ENCODE data around the gene RPA3. TPM values are rescaled to one million over a fixed set of nuclear protein-coding genes. Genes with fewer than 3 reads are reported as not detected.

Gene RPA3
- total and polyA plus RNA-seq, 2 of the 13 experiments (the other 11 are each of a cell fraction or from before 2014, with no cell fraction given), result 38.3 to 154 TPM

DNA sequence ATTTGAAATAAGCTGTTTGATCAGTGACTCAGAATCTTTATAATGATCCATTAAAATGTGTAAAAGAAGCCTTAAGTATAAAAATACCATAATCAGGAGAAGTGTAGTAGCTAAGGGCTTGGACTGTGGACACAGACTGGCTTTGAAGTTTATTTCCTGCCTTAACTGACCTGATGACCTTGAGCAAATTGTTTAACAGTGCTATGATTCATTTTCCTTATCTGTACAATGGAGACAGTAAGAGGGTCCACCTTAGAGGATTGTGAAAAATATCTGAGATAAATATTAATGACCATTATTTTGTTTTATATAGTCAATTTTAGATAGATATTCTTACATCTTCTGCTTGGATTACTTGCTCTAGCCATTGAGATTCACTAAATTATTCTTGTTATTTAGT is 13.3 kb upstream of the RPA3 start (continued):
- TF ChIP-seq, protein P1, sequence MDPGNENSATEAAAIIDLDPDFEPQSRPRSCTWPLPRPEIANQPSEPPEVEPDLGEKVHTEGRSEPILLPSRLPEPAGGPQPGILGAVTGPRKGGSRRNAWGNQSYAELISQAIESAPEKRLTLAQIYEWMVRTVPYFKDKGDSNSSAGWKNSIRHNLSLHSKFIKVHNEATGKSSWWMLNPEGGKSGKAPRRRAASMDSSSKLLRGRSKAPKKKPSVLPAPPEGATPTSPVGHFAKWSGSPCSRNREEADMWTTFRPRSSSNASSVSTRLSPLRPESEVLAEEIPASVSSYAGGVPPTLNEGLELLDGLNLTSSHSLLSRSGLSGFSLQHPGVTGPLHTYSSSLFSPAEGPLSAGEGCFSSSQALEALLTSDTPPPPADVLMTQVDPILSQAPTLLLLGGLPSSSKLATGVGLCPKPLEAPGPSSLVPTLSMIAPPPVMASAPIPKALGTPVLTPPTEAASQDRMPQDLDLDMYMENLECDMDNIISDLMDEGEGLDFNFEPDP (CRISPR knock-in tag; conservative IDR thresholded peaks at IDR 0.05), result no peak
- TF ChIP-seq CREM (IDR thresholded peaks at IDR 0.05) (peak; percentile 56; the same call in 1 of the 2 replicates), CREM (CRISPR knock-in tag; IDR thresholded peaks at IDR 0.05) (no peak), JUN (CRISPR knock-in tag; IDR thresholded peaks at IDR 0.05) (no peak), GATA4 (IDR thresholded peaks at IDR 0.05; ENCODE audit: borderline replicate concordance, low read depth) (peak; percentile 25; the same call in 1 of the 2 replicates), ZBTB26 (CRISPR knock-in tag; IDR thresholded peaks at IDR 0.05; ENCODE audit: borderline replicate concordance) (no peak), ZBTB37 (CRISPR knock-in tag; IDR thresholded peaks at IDR 0.05) (no peak), AHDC1 (CRISPR knock-in tag; IDR thresholded peaks at IDR 0.05; ENCODE audit: borderline replicate concordance) (peak; percentile 97; the same call in 1 of the 2 replicates), ETV5 (CRISPR knock-in tag; IDR thresholded peaks at IDR 0.05; ENCODE audit: borderline replicate concordance) (peak; percentile 91), PHF20 (CRISPR knock-in tag; IDR thresholded peaks at IDR 0.05) (no peak), ZNF781 (CRISPR knock-in tag; IDR thresholded peaks at IDR 0.05; ENCODE audit: borderline replicate concordance, not compliant biosample characterization) (no peak), SIN3A (IDR thresholded peaks at IDR 0.05; ENCODE audit: borderline replicate concordance, low read depth, low read length) (no peak), ZNF382 (CRISPR knock-in tag; IDR thresholded peaks at IDR 0.05; ENCODE audit: borderline replicate concordance) (no peak), BHLHE40 (IDR thresholded peaks at IDR 0.05; ENCODE audit: low read length) (no peak), ZNF768 (CRISPR knock-in tag; IDR thresholded peaks at IDR 0.05) (no peak), NBN (conservative IDR thresholded peaks at IDR 0.05) (no peak), FOXP1 (IDR thresholded peaks at IDR 0.05) (no peak), FOXP1 (CRISPR knock-in tag; IDR thresholded peaks at IDR 0.05) (peak; percentile 62; the same call in 1 of the 2 replicates)

Data from HepG2 (cell line).